GM19328 (cell line): ENCODE measurements around the gene SPAG4.

Experiments used
- ATAC-seq: cut with Tn5 transposase; IDR thresholded peaks from one replicate; pipeline ENCODE4 v1.9.1; 2021; ENCODE audit warnings: mild to moderate bottlenecking, moderate library complexity; ENCODE audit not compliant: unreplicated experiment

SPAG4 gene

DNA sequence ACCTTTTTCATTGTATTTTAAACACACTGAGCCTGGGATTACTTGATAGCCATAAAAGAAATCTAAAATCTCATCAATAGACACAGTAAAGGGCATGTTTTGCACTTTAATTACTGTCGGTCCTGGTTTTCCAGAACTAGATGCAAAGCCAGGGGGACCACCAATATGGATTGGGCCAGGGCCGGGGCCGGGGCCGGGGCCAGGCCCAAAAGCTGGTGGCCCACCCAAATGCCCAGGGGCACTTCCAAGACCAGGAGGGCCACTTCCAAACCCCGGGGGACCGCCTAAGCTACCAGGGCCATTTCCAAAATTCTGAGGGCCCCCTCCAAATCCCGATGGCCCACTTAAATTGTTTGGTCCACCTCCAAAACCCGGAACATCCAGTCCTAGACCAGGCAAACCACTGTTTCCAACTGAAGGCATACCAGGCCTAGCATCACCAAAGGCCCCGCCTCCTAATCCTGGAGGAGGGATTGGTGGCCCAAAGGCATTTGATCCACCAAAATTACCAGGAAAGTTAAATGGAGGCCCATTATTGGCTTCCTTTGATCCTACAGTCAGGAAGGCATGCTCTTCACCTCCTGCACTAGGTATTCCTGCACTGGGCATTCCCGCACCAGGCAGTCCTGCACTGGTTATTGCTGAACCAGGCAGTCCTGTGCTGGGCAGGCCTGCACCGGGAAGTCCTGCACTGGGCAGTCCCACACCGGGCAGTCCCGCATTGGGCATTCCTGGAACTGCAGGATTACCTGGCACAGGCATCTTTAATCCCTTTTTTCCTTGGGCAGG is 37.2 kb downstream of the SPAG4 start:
- no peak for ATAC-seq

DNA sequence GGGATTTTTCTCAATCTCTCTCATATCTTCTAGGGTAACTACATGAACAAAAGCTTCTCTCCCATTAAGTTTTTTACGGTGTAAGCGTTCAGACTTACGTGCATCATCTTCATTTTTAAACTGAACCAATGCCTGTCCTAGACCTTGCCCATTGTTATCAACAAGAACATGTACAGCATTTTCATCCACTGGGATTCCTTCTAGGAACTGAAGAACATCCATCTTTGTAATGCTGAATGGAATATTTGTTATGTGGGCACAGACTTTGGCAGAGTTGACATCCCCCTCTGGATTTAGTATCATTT is 37.8 kb downstream of the SPAG4 start:
- ATAC-seq, result no peak

DNA sequence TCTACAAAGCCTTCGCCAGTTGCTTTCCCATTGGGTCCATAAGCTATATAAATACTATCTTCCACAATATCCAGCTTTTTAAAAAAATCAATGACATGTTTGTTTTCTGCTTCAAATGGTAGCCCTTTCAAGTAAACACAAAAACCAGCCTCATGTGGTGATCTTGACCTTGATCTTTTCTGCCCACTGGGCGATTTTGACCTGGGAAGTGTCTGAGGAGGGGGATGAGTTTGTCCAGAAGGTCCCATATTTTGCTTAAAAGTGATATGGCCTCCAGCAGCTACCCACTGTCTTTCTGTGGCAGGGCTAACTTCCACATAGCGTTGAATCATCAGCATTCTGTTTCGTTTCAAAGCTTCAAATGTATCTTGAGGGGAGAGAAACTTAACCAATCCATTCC is 38.3 kb downstream of the SPAG4 start:
- ATAC-seq, result no peak

DNA sequence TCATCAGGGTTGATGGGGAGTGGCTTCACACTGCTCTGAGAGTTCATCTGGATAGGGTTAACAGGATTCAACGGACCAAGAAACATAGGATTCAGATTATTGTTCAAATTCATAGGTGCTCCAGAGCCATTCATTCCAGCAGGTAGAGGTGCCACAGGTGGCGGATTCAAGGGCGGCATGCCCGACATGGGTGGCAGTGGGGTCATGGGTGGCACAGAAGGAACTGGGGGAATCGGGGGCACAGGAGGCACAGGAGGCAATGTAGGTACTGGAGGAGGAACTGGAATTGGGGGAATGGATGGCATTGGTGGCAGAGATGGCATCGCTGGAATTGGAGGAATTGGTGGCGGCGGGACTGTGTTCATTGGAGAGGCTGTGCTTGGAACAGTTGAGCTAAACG is 38.8 kb downstream of the SPAG4 start:
- no peak for ATAC-seq

DNA sequence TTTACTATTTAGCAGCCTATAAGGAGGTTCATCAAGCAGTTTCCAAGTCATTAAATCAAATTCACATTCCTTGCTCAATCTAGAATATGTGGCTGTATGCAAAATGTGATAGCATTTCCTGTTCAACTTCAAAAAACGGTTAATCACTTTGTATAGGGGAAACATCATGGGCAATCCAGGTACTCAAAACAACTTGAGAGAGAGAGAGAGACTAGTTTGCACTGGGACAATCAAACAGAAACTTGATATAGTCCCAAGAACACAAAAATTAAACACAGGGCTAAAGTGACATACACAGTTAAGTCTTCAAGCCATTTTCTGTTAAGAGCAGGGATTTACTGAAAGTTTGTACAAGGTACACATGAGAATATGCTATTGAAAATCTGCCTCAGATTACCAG is 41.6 kb downstream of the SPAG4 start:
- no peak for ATAC-seq

DNA sequence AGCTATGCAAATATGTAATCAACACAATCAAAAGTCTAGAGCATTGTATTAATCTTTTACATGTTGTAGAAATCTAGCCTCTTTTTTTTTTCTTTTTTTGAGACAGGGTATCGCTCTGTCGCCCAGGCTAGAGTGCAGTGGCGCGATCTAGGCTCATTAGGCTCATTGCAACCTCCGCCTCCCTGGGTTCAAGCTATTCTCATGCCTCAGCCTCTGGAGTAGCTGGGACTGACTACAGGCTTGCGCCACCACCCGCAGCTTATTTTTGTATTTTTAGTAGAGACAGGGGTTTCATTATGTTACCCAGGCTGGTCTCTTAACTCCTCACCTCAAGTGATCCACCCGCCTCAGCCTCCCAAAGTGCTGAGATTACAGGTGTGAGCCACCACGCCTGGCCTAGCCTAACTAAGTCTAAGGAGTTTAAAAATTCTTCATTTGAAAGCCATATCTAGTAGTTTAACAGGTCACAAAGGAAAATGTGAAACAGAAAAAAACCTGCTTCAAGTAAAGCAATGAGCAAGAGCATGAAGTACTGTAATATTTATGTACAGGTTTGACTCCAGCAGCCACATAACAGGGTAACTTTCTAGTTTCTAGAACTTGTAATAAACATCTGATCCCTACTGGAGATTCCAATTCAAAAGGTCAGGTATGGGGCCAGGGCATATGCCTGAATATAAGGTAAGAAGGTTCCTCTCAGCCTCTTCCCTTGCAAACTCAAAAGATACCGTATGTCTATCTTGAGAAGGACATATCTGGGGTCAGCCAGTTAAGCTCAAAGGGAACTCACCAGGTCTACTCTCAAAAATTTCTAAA is 44.7 kb downstream of the SPAG4 start:
- no peak for ATAC-seq

DNA sequence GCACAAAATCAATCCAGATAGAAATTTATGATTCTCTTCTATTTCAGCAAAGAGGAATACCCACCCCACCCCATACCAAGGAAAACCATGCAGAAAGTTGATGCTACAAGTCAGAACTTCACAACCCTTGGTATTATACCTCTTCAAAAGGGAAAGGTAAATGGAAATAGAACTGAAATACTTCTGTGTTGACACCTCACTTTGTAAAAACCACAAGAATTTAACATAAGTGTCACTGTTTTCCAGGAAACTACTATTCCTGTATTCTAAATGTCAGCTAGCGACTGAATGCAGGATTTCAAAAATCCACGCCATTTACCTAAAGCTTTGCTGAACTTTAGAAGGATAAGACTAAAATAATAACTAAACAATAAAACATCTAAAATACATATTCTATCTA is 45.4 kb downstream of the SPAG4 start:
- ATAC-seq, result no peak

DNA sequence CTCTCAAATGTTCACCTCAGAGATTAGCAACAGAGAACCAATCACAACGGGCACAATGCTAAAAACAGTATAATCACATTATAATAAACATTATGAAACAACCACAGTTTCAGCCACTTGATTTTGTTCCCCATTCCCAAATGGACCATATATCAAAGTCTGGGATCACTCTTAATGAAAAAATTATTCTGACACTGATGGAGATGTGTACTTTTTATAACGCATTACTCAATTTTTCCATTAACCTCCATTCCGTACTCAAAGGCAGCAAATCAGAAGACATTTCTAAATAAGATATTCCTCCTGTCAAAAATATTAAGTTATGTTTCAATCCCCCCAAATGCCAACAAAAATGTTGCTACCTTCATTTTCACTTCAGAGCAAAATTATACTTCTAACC is 46.3 kb downstream of the SPAG4 start:
- ATAC-seq, result no peak

DNA sequence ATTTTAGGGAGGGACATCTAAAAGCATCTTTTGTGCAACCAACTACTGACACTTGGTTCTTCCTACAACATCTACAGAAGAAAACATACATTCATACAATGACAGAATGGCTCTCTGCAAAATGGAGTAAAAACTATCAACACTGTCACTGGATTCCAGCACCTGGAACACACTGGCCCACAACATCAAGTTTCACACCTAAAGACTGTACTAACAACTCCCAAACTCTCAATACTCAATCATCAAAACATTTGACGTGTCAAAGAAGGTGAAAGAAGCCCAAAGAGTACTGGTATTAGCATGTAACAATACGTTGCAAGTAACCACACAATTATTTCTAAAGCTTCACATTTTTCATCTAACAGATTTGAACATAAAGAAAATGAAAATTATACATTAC is 46.9 kb downstream of the SPAG4 start:
- no peak for ATAC-seq

DNA sequence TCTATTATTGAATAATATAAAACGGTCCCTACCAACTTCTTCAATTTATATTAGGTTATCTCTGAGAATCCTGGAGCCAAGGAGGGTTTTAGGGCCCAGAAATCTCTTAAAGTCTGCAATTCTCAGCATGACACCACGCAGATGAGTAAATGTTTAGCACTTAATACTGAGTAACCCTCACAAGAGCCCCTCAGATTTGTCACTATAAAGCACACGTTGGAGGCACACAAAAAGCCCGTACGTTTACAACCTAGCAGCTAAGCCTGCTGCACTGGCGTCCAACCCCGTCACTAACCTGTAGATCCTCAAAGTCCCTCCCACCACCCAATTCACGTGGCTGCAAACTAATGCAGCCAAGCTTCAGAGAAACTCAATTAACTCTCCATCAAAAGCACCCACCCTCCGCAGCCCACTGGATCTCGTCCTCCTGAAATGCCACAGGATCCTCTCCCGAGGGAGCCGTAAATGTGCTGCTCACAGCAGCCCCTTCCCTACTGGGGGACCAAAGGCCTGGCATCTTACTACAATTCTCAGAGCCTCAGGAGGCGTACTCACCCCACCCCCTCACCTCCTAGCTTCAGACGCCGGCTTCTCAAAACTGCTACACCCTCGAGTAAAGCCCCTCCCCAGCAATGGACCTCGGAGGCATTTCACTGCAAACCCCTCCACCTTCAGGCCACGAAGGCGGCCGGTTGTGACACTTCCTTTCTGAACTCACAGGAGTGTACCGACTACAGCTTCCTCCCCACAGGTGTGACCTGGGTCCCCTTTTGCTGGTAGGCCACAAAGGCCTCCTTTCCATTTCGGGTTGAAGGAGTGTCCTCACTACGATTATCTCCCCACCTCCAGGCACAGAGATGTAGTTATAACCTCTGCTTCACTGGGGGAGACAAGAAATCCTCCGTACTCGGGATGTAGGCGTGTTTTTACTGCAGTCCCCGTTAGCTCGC is 48.2 kb downstream of the SPAG4 start:
- peak; percentile 16 for ATAC-seq

DNA sequence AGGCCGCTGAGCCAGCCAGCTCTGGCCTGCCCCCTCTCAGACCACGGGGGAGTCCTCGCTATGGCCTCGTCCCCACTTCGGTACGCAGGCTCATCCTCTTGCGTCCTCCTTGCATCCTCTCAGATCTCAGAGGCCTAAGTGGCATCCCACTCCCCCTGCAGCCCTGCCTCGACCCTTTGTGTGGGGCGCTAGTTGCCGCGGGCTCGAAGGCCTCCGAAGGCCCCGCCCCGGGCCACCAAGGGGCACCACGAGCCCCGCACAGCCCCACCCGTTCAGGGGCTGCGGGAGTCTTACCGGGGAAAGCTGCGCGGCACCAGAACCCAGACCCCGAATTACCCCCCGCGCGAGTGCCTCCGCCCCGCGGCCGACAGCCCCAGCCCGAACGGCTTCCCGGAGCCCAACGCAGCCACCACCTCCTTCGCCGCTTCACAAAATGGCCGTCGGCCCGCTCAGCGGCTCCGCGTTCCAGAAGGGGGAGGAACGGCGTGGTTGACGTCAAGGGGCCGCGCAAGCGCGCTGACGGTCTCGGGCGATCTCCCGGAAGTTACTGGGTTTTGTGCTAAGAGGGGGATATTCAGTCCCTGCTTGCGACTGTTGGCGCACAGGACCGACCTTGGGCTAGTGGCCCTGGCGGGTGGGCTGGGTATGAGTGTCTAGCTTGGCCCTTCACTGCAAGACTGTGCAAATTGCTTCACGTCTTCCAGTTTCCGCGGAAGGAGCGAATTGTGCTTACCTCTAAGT is 49.0 kb downstream of the SPAG4 start, which contains the start of the genes CPNE1 and RBM12:
Gene CPNE1 (minus strand): TSS at position 435 of the 741 bp plus-strand sequence. CDS start 31,977 bp downstream, outside the sequence.
Gene RBM12 (minus strand): TSS at position 435 of the 741 bp plus-strand sequence. CDS start 9,578 bp downstream, outside the sequence.
- ATAC-seq, result peak; percentile 66

DNA sequence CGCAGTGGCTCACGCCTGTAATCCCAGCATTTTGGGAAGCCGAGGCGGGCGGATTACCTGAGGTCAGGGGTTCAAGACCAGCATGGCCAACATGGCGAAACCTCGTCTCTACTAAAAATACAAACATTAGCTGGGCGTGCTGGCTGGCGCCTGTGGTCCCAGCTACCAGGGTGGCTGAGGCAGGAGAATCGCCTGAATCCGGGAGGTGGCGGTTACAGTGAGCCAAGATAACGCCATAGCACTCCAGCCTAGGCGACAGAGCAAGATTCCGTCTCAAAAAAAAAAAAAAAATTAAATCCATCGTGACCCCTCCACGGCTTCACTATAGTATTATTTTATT is 50.3 kb downstream of the SPAG4 start:
- ATAC-seq, result no peak

DNA sequence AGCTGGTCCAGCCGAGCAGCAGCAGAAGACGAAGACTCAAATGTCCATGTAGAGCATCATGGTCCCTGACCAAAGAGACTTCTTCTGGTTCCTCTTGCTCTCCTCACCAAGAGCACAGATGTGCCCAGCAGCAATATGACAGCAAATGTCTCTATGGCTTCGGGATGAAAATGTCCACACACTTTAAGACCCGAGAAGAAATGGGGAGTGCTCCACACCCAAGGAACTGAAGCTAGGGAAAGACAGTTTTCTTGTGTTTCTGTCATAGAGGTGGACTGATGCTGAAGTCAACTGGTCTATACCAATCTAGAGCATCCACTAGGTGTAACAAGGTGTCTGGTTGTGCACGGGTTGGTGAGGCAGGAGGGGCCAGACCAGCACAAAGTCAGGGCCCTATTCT is 53.6 kb downstream of the SPAG4 start:
- ATAC-seq, result no peak

DNA sequence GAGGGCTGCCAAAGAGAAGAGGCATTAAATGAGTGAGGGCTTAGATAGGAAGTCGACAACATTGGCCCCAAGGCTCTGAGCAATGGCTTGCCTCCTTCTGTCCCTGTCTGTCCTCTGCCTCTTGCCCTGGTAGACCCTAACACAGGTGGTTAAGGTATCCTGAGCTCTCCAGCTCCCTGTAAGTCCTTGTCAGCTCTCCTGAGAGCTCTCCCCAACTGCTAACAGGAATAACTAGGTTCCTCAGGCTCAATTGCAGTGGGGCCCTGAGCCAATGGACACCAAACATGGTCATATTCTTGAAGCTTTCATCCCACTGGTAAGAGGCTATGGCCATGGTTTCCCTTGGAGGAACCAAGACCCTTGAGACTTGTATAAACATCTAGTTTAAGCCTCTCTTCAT is 54.1 kb downstream of the SPAG4 start:
- no peak for ATAC-seq
